Activated CD8-positive, alpha-beta memory T cell treated with anti-CD3 and anti-CD28 coated beads for 36 hours (primary cell): ENCODE measurements around the gene EIF4EBP3. TPM values are rescaled to one million over a fixed set of nuclear protein-coding genes. Genes with fewer than 3 reads are reported as not detected.

Source experiments
- CTCF ChIA-PET: fragments of 350-600 bp; sonication (Branson Sonifier 250); formaldehyde crosslinking; loops from one replicate; lab custom pipeline; 2021; ENCODE audit warnings: antibody characterized with exemption; lab: Charles Lee
- POLR2A ChIA-PET: fragments of 350-600 bp; sonication (Branson Sonifier 250); formaldehyde crosslinking; loops from one replicate; lab custom pipeline; 2021; ENCODE audit warnings: antibody characterized with exemption; lab: Charles Lee
- total RNA-seq, 2 experiments: library from RNA; stranded (reverse); gene quantifications; one replicate each; pipeline ENCODE4 v1.2.3, GENCODE V29; 2021

Gene EIF4EBP3
- total RNA-seq, 2 experiments from 2014 or later = 13.6 to 14.1 TPM

DNA sequence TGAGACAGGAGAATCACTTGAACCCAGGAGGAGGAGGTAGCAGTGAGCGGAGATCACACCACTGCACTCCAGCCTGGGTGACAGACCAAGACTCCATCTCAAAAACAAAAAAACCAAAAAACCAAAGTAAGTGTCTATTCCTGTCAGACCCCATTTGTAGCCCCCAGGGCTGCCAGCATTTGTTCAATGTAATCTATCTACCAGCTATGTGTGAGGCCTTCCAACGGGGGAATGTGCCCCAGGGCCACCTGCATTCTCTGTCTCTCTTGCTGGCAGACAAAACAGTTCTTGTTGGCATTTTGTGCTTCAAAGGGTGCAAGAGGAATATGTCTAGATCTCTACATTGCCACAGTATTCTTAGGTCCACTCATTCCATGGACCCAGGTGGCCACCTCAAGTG is 51.4 kb downstream of the EIF4EBP3 start:
- POLR2A ChIA-PET = no interaction called here
- CTCF ChIA-PET = no interaction called here

Other genes starting within 250 kb of the EIF4EBP3 start
- 10 to 100 TPM; 67.0 TPM for gene PFDN1, start 244.6 kb upstream of the EIF4EBP3 start, total RNA-seq
- gene HBEGF, start 201.1 kb upstream of the EIF4EBP3 start, total RNA-seq = 1 to 10 TPM; 4.4 to 5.0 TPM
- gene SLC4A9, start 187.5 kb upstream of the EIF4EBP3 start, total RNA-seq = not detected
- gene ANKHD1, start 145.8 kb upstream of the EIF4EBP3 start, total RNA-seq = 10 to 100 TPM; 90.0 to 92.3 TPM
- 10 to 100 TPM; 64.3 to 68.2 TPM for gene SRA1, start 9.8 kb downstream of the EIF4EBP3 start, total RNA-seq
- gene APBB3, start 16.9 kb downstream of the EIF4EBP3 start, total RNA-seq = 10 to 100 TPM; 14.1 to 15.3 TPM
- gene SLC35A4, start 17.2 kb downstream of the EIF4EBP3 start, total RNA-seq = 100 to 1,000 TPM; 116 TPM
- under 1 TPM; 0.44 to 0.70 TPM for gene CD14, start 85.5 kb downstream of the EIF4EBP3 start, total RNA-seq
- gene TMCO6, start 91.8 kb downstream of the EIF4EBP3 start, total RNA-seq = 10 to 100 TPM; 34.6 to 35.3 TPM
- gene NDUFA2, start 100.0 kb downstream of the EIF4EBP3 start, total RNA-seq = 10 to 100 TPM; 70.9 to 76.7 TPM
- 10 to 100 TPM; 89.9 to 96.8 TPM for gene IK, start 100.2 kb downstream of the EIF4EBP3 start, total RNA-seq
- 10 to 100 TPM; 41.0 to 41.3 TPM for gene WDR55, start 117.2 kb downstream of the EIF4EBP3 start, total RNA-seq
- gene DND1, start 125.9 kb downstream of the EIF4EBP3 start, total RNA-seq = 1 to 10 TPM; 3.2 to 3.4 TPM
- 100 to 1,000 TPM; 100 to 101 TPM for gene HARS1, start 143.7 kb downstream of the EIF4EBP3 start, total RNA-seq
- 10 to 100 TPM; 22.6 to 25.8 TPM for gene HARS2, start 143.8 kb downstream of the EIF4EBP3 start, total RNA-seq
- 10 to 100 TPM; 69.5 to 73.0 TPM for gene ZMAT2, start 152.8 kb downstream of the EIF4EBP3 start, total RNA-seq
- not detected for gene PCDHA1, start 238.5 kb downstream of the EIF4EBP3 start, total RNA-seq
- gene PCDHA2, start 247.2 kb downstream of the EIF4EBP3 start, total RNA-seq = not detected